Measurements from ENCODE around the gene GLE1. TPM values are rescaled to one million over a fixed set of nuclear protein-coding genes. Genes with fewer than 3 reads are reported as not detected.

GLE1 gene
- total RNA-seq, 1 experiment from 2014 or later, result 36.6 TPM

DNA sequence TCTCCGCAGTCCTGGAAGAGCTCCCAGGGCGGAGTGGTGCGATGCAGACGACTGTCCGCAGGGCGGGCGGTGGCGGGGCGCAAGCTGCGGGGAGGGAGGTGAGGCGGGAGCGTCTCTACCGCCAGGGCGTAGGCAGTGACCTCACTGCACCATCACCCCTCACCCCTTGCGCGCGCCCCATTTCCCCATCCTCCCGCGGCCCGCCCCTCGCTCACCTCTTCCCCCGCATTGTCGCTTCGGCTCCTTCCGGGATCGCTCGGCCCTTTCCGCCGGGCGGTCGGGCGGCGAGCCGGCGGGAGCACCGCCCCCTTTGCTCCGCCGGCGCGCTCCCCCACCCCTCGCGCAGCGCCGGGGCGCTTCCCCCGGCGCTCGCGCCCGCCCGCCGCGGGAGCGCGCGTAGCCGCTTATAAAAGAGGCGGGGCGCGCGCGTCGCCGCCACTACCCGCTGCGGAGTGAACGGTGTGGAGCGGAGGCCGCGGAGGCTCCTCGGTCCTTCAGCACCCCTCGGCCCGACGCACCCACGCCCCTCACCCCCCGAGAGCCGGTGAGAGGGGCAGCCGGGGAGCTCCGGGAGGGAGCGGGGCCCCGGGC is 47.7 kb downstream of the GLE1 start, which contains the start of gene SPTAN1:
Gene SPTAN1, plus strand, starts transcription at position 435 of the 591 bp plus-strand sequence. CDS start 14,154 bp downstream, outside the sequence.
- H3K4me3 ChIP-seq (replicated peaks in 1 of 2; ENCODE audit: low read depth in 1 of 2, low read length in 2 of 2), result peak within 1 kb of the TSS; percentile 60 to 93
- DNase-seq (ENCODE audit: low read depth, low spot score) (peak; percentile 62), ATAC-seq (peak; percentile 88)
- H3K9me3 ChIP-seq (ENCODE audit: control insufficient read depth in 1 of 2, insufficient read depth in 1 of 2, low read depth in 1 of 2, low read length in 2 of 2), result no peaks in the 10 kb centered on the region
- no TSS peak for BruUV-seq (replicated peaks)
- peak within 1 kb of the TSS; percentile 83 for H3K9ac ChIP-seq (ENCODE audit: low read length)
- no peaks in the 10 kb centered on the region for H3K9me2 ChIP-seq (ENCODE audit: insufficient read depth)
- H4K20me1 ChIP-seq (ENCODE audit: insufficient read depth), result peaks cover 10% of the 10 kb centered on the region; the same call in 1 of the 2 replicates
- ChIA-PET RAD21 (ENCODE audit: low non-redundant PET in 1 of 2, low total read pairs in 2 of 2, uncharacterized antibody in 2 of 2, unreplicated experiment in 2 of 2) (no interaction called here), CTCF (no interaction called here), POLR2A (interaction anchor here (0.6 to 2.5 kb wide), 7 partner anchors 10 to 120 kb away, joined by 3 to 10 read pairs (median 5); no protein-coding TSS in a partner anchor)
- peak within 1 kb of the TSS; percentile 89 for H2AFZ ChIP-seq (ENCODE audit: low read depth, low read length, poor library complexity, severe bottlenecking)
- H3K36me3 ChIP-seq (ENCODE audit: control insufficient read depth in 1 of 2, insufficient read depth in 2 of 2, low read length in 2 of 2), result no peaks in the 10 kb centered on the region; a peak in 1 of 4 replicates
- intact Hi-C loops (cut with micrococcal nuclease), result loop anchor here (5.0 to 10.0 kb wide), 3 partner anchors 45 to 257 kb away; partner anchors contain the start of gene ODF2
- H3K4me2 ChIP-seq (ENCODE audit: low read length), result peak within 1 kb of the TSS; percentile 97
- H3K4me1 ChIP-seq (ENCODE audit: control insufficient read depth in 1 of 2, insufficient read depth in 2 of 2, low read length in 2 of 2), result peaks cover 35 to 49% of the 10 kb centered on the region in 2 experiments
- H3K27me3 ChIP-seq (ENCODE audit: insufficient read depth, low read length), result no peaks in the 10 kb centered on the region
- H3K27ac ChIP-seq (ENCODE audit: low read depth, low read length), result peak within 1 kb of the TSS; percentile 82
- peaks cover 46% of the 10 kb centered on the region for H3K79me2 ChIP-seq (ENCODE audit: insufficient read depth, low read length)
- TF ChIP-seq ELF1 (IDR thresholded peaks at IDR 0.05; ENCODE audit: borderline replicate concordance, low read depth) (peak; percentile 57; the same call in 1 of the 2 replicates), CBX3 (IDR thresholded peaks at IDR 0.05; ENCODE audit: low read depth) (no peak), EGR1 (IDR thresholded peaks at IDR 0.05; ENCODE audit: low read depth) (peak; percentile 84), EZH2phosphoT487 (IDR thresholded peaks at IDR 0.05; ENCODE audit: borderline replicate concordance) (no peak), CEBPB (IDR thresholded peaks at IDR 0.05; ENCODE audit: low read depth) (no peak), POLR2A (IDR thresholded peaks at IDR 0.05; ENCODE audit: borderline replicate concordance, extremely low read depth, insufficient read depth, insufficient read length) (peak; percentile 99), TCF7L2 (IDR thresholded peaks at IDR 0.05; ENCODE audit: borderline replicate concordance, extremely low read depth, insufficient read depth, insufficient read length) (no peak), POLR2AphosphoS5 (IDR thresholded peaks at IDR 0.05; ENCODE audit: low read depth, low read length) (peak; percentile 99), EZH2 (IDR thresholded peaks at IDR 0.05) (no peak), ZFX (IDR thresholded peaks at IDR 0.05) (no peak), SRF (IDR thresholded peaks at IDR 0.05; ENCODE audit: low read depth) (no peak), SIN3A (IDR thresholded peaks at IDR 0.05; ENCODE audit: low read depth) (peak; percentile 86), ZNF274 (IDR thresholded peaks at IDR 0.05; ENCODE audit: low read depth, low read length) (no peak), JUND (IDR thresholded peaks at IDR 0.05) (no peak), YY1 (IDR thresholded peaks at IDR 0.05; ENCODE audit: extremely low read depth, insufficient replicate concordance, low read depth, low read length) (peak; percentile 64)
- TF ChIP-seq, protein P1, sequence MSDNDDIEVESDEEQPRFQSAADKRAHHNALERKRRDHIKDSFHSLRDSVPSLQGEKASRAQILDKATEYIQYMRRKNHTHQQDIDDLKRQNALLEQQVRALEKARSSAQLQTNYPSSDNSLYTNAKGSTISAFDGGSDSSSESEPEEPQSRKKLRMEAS (IDR thresholded peaks at IDR 0.05), result no peak
- TF ChIP-seq, protein P2, sequence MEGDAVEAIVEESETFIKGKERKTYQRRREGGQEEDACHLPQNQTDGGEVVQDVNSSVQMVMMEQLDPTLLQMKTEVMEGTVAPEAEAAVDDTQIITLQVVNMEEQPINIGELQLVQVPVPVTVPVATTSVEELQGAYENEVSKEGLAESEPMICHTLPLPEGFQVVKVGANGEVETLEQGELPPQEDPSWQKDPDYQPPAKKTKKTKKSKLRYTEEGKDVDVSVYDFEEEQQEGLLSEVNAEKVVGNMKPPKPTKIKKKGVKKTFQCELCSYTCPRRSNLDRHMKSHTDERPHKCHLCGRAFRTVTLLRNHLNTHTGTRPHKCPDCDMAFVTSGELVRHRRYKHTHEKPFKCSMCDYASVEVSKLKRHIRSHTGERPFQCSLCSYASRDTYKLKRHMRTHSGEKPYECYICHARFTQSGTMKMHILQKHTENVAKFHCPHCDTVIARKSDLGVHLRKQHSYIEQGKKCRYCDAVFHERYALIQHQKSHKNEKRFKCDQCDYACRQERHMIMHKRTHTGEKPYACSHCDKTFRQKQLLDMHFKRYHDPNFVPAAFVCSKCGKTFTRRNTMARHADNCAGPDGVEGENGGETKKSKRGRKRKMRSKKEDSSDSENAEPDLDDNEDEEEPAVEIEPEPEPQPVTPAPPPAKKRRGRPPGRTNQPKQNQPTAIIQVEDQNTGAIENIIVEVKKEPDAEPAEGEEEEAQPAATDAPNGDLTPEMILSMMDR (IDR thresholded peaks at IDR 0.05 in 2 of 3, conservative IDR thresholded peaks at IDR 0.05 in 1 of 3; ENCODE audit: borderline replicate concordance in 1 of 3, insufficient read depth in 1 of 3, low read depth in 2 of 3, low read length in 2 of 3), result no peak
- TF ChIP-seq, protein P3, sequence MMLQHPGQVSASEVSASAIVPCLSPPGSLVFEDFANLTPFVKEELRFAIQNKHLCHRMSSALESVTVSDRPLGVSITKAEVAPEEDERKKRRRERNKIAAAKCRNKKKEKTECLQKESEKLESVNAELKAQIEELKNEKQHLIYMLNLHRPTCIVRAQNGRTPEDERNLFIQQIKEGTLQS (IDR thresholded peaks at IDR 0.05), result no peak
- TF ChIP-seq, protein P4, sequence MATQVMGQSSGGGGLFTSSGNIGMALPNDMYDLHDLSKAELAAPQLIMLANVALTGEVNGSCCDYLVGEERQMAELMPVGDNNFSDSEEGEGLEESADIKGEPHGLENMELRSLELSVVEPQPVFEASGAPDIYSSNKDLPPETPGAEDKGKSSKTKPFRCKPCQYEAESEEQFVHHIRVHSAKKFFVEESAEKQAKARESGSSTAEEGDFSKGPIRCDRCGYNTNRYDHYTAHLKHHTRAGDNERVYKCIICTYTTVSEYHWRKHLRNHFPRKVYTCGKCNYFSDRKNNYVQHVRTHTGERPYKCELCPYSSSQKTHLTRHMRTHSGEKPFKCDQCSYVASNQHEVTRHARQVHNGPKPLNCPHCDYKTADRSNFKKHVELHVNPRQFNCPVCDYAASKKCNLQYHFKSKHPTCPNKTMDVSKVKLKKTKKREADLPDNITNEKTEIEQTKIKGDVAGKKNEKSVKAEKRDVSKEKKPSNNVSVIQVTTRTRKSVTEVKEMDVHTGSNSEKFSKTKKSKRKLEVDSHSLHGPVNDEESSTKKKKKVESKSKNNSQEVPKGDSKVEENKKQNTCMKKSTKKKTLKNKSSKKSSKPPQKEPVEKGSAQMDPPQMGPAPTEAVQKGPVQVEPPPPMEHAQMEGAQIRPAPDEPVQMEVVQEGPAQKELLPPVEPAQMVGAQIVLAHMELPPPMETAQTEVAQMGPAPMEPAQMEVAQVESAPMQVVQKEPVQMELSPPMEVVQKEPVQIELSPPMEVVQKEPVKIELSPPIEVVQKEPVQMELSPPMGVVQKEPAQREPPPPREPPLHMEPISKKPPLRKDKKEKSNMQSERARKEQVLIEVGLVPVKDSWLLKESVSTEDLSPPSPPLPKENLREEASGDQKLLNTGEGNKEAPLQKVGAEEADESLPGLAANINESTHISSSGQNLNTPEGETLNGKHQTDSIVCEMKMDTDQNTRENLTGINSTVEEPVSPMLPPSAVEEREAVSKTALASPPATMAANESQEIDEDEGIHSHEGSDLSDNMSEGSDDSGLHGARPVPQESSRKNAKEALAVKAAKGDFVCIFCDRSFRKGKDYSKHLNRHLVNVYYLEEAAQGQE (IDR thresholded peaks at IDR 0.05; ENCODE audit: low read depth), result no peak
- TF ChIP-seq, protein P5, sequence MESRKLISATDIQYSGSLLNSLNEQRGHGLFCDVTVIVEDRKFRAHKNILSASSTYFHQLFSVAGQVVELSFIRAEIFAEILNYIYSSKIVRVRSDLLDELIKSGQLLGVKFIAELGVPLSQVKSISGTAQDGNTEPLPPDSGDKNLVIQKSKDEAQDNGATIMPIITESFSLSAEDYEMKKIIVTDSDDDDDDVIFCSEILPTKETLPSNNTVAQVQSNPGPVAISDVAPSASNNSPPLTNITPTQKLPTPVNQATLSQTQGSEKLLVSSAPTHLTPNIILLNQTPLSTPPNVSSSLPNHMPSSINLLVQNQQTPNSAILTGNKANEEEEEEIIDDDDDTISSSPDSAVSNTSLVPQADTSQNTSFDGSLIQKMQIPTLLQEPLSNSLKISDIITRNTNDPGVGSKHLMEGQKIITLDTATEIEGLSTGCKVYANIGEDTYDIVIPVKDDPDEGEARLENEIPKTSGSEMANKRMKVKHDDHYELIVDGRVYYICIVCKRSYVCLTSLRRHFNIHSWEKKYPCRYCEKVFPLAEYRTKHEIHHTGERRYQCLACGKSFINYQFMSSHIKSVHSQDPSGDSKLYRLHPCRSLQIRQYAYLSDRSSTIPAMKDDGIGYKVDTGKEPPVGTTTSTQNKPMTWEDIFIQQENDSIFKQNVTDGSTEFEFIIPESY (IDR thresholded peaks at IDR 0.05; ENCODE audit: extremely low read depth, insufficient replicate concordance, low read length), result no peak
